GM18907 (cell line): ENCODE measurements around the gene MGAT2.
"Not testable (repeated sequence)": the region's sequence is repeated elsewhere in the genome, so short reads cannot be mapped to it uniquely, and the experiment has no call there.

ENCODE experiments used
- ATAC-seq: cut with Tn5 transposase; IDR thresholded peaks from one replicate; pipeline ENCODE4 v1.9.1; 2021; ENCODE audit warnings: mild to moderate bottlenecking, moderate library complexity; ENCODE audit not compliant: unreplicated experiment

Gene MGAT2

DNA sequence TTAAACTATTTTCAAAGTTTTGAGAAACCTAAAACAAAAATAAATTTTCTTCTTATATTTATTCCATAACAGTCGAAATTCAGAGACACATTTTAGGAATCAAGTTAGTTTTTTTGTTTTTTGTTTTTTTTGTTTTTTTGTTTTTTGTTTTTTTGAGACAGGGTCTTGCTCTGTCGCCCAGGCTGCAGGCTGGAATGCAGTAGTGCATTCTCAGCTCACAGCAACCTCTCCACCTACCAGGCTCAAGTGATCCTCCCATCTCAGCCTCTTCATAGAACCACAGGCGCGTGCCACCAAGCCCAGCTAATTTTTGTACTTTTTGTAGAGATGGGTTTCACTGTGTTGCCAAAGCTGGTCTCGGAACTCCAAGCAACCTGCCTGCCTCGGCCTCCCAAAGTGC is 32.9 kb downstream of the MGAT2 start:
- no peak for ATAC-seq

DNA sequence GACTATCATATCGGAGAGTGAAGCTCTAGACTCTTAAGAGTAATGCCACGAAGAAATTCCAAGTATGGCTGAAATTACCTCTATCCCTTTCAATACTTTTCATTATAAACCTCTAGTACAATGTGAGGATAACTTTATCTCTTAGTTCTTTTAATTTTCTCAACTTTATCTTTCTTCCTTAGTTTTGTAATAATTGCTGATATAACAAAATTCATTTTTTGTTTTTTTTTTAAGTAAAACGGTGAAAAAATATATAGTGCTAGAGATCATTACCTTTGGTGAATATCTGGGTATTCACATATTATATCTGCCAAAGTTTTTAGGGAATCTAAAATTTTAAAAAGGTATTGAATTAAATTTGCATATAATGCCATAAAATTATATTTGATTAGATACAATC is 33.9 kb downstream of the MGAT2 start:
- no peak for ATAC-seq

DNA sequence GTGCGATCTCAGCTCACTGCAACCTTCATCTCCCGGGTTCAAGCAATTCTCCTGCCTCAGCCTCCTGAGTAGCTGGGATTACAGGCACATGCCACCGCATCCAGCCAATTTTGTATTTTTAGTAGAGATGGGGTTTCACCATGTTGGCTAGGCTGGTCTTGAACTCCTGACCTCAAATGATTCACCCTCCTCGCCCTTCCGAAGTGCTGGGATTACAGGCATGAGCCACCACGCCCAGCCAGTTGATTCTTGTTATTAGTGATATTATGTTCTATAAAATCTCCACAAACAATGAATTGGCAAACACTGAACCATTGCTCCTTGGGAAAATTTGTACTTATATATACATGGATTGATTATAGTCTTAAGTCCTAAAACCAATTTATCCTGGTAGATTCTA is 36.9 kb downstream of the MGAT2 start:
- not testable (repeated sequence) for ATAC-seq

DNA sequence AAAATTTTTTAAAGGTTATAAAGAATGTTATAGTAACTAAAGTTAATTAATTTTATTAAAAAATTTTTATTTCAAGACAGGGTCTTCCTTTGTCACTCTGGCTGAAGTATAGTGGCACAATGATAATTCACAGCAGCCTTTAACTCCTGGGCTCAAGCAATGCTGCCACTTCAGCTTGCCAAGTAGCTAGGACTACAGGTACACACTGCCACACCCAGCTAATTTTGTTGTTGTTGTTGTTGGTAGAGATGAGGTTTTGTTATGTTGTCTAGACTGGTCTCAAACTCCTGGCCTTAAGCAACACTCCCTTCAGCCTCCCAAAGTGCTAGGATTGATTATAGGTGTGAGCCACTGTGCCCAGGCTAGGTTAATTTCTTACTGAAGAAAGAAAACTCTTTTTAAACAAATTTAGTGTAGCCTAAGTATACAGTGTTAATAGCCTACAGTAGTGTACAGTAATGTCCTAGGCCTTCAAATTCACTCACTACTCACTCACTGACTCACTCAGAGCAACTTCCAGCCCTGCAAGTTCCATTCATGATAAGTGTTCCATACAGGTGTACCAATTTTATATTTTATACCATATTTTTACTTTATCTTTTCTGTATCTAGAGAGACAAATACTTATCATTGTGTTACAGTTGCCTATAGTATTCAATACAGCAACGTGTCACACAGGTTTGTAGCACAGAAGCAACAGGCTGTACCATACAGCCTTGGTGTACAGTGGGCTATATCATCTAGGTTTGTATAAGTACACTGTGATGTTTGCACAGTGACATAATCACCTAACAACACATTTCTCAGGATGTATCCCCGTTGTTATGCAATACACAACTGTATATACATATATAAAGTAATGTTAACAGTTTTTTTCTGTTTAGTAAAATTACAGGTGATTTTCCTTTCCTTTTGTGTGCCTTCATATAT is 39.2 kb downstream of the MGAT2 start:
- no peak for ATAC-seq

DNA sequence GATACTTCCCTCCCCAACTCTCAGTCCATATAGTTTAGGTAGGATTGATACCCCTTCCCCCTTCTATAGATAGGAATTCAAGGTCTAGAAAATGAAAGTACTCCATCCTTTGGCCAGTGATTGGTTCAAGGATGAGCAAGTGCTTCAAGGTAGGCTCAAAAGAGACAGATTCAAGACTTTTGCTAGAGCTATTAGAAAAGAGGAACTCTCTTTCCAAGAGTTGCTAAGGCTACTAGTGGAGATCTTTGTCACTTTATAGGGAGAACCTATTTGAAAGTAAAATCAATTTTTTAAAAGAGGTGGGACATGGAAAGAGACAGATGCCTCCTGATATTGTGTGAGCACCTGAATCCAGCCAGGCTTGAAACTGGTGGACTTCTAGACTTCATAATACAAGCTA is 49.9 kb downstream of the MGAT2 start:
- no peak for ATAC-seq
